Central memory CD8-positive, alpha-beta T cell (primary cell): Measurements from ENCODE around the gene ZNF821.
"Not testable (repeated sequence)": the region's sequence is repeated elsewhere in the genome, so short reads cannot be mapped to it uniquely, and the experiment has no call there.

Source experiments
- ATAC-seq: fragments of 150-1000 bp; cut with Tn5 transposase; replicated peaks from 2 replicates; pipeline ENCODE4 v1.10.0; 2022; ENCODE audit warnings: mild to moderate bottlenecking, moderate FRiP score, moderate number of reproducible peaks; ENCODE audit not compliant: poor library complexity, severe bottlenecking; ENCODE audit errors: extremely low read depth
- DNase-seq, 2 donors: peaks; one replicate each; pipeline ENCODE4 v3.0.0; 2021; ENCODE audit warnings: low spot score in 2 of 2
- H3K27ac Mint-ChIP-seq: one replicate; pipeline ENCODE4 v1.8.0; 2022; ENCODE audit warnings: low read depth, mild to moderate bottlenecking, moderate library complexity, mixed read lengths
- H3K27me3 Mint-ChIP-seq: one replicate; pipeline ENCODE4 v1.8.0; 2022; ENCODE audit warnings: mixed read lengths
- H3K36me3 Mint-ChIP-seq: one replicate; pipeline ENCODE4 v1.8.0; 2022; ENCODE audit warnings: mild to moderate bottlenecking, moderate library complexity, mixed read lengths; ENCODE audit not compliant: insufficient read depth
- H3K4me1 Mint-ChIP-seq: one replicate; pipeline ENCODE4 v1.8.0; 2022; ENCODE audit warnings: mixed read lengths
- H3K4me3 Mint-ChIP-seq: one replicate; pipeline ENCODE4 v1.8.0; 2022; ENCODE audit warnings: mild to moderate bottlenecking, moderate library complexity, mixed read lengths
- H3K9me3 Mint-ChIP-seq: one replicate; pipeline ENCODE4 v1.8.0; 2022; ENCODE audit warnings: mixed read lengths

ZNF821 gene

GRCh38 chr16:71848622-71849021 lies 35.4 kb downstream of the ZNF821 start:
- H3K4me3 Mint-ChIP-seq = no peak overlapping the region
- H3K4me1 Mint-ChIP-seq = peaks cover 62% of the 10 kb centered on the region
- ATAC-seq (no peak), DNase-seq (no peak)
- peaks cover 46% of the 10 kb centered on the region for H3K36me3 Mint-ChIP-seq
- no peak overlapping the region for H3K27ac Mint-ChIP-seq
- no peaks in the 10 kb centered on the region for H3K27me3 Mint-ChIP-seq
- H3K9me3 Mint-ChIP-seq = no peaks in the 10 kb centered on the region

- ATAC-seq = no peak
- peaks cover 42% of the 10 kb centered on the region for H3K36me3 Mint-ChIP-seq
- H3K4me3 Mint-ChIP-seq = peak overlapping the region; percentile 96
- peak overlapping the region; percentile 98 for H3K27ac Mint-ChIP-seq
- no peak for DNase-seq
- no peaks in the 10 kb centered on the region for H3K27me3 Mint-ChIP-seq
- H3K4me1 Mint-ChIP-seq = peaks cover 57% of the 10 kb centered on the region
- no peaks in the 10 kb centered on the region for H3K9me3 Mint-ChIP-seq
These were observed 36.9 kb downstream of the ZNF821 start for GRCh38 chr16:71847096-71847495.

DNA sequence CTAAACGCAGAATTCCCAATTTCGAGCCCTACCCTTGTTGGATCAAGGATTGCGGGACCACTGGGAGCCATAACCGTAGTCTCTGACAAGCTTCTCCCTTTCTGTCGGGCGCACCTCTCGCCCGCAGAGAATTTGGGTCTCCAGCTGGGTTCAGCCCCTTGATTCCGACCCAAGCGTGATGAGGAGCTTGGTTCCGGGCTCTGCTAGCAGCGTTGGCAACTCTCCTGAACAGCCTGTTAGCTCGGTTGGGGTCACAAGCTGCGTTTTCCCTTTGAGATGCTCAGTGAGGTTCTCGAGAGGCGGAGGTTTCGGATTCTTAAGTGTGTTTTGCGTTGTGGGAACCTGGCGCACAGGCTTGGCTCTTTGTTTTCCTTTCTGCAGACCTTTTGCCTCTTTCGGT lies 37.6 kb downstream of the ZNF821 start:
- peaks cover 52% of the 10 kb centered on the region for H3K4me1 Mint-ChIP-seq
- H3K27me3 Mint-ChIP-seq = no peaks in the 10 kb centered on the region
- H3K9me3 Mint-ChIP-seq = no peaks in the 10 kb centered on the region
- peak overlapping the region; percentile 96 for H3K4me3 Mint-ChIP-seq
- peaks cover 38% of the 10 kb centered on the region for H3K36me3 Mint-ChIP-seq
- peak overlapping the region; percentile 98 for H3K27ac Mint-ChIP-seq
- DNase-seq = no peak
- ATAC-seq = peak; percentile 2

GRCh38 chr16:71845639-71846430 lies 38.1 kb downstream of the ZNF821 start, which contains the start of gene ATXN1L:
Gene ATXN1L (plus strand): TSS chr16:71845976. CDS start chr16:71849741, 3,765 bp downstream.
- H3K4me1 Mint-ChIP-seq = peaks cover 50% of the 10 kb centered on the region
- H3K27me3 Mint-ChIP-seq = no peaks in the 10 kb centered on the region
- DNase-seq = peak; percentile 92 to 93
- peak within 1 kb of the TSS; percentile 96 for H3K4me3 Mint-ChIP-seq
- peaks cover 35% of the 10 kb centered on the region for H3K36me3 Mint-ChIP-seq
- ATAC-seq = peak; percentile 91
- H3K9me3 Mint-ChIP-seq = no peaks in the 10 kb centered on the region
- peak within 1 kb of the TSS; percentile 98 for H3K27ac Mint-ChIP-seq

DNA sequence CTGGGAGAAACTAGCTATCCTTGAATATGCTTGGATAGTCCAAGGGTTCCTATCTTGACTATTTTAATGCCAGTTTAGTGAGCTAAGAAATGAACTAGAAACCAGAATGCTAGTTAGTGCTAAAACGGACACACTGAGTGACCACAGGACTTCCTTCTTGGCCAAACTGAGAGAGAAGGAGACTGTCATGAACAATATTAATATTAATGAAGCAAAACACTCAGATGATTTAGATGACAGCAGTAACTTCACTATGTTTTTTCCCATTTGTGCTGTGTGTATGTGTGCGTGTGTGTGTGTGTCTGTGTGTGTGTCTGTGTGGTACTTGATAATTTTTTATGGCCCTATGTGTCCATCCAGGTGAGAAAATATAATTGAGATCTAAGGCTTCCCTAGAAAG lies 40.4 kb downstream of the ZNF821 start:
- Mint-ChIP-seq H3K9me3 (no peaks in the 10 kb centered on the region), H3K4me3 (no peak overlapping the region), H3K4me1 (peaks cover 35% of the 10 kb centered on the region), H3K27ac (no peak overlapping the region), H3K27me3 (no peaks in the 10 kb centered on the region), H3K36me3 (peaks cover 18% of the 10 kb centered on the region)
- DNase-seq (no peak), ATAC-seq (no peak)

DNA sequence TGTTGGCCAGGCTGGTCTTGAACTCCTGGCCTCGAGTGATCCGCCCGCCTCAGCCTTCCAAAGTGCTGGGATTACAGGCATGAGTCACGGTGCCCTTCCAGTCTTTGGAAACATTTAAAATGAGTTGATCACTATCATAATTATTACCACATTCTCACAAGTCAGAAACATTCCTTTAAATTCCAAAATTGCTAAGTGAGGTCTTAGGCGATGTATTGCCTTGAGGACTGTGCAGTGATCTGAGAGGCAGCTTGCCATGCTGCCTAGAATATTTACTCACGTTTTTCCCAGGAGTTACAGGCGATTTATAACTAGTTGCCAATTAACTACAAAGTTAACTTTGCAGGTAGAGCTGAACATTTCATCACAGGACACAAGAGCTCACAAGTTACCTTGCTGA lies 43.9 kb downstream of the ZNF821 start:
- Mint-ChIP-seq H3K9me3 (no peaks in the 10 kb centered on the region), H3K36me3 (no peaks in the 10 kb centered on the region), H3K4me1 (peaks cover 7% of the 10 kb centered on the region), H3K27ac (no peak overlapping the region), H3K27me3 (no peaks in the 10 kb centered on the region), H3K4me3 (no peak overlapping the region)
- no peak for ATAC-seq
- DNase-seq = no peak

GRCh38 chr16:71837150-71837549 lies 46.8 kb downstream of the ZNF821 start:
- H3K27me3 Mint-ChIP-seq = no peaks in the 10 kb centered on the region
- H3K9me3 Mint-ChIP-seq = no peaks in the 10 kb centered on the region
- H3K4me1 Mint-ChIP-seq = peaks cover under 1% of the 10 kb centered on the region
- ATAC-seq (no peak), DNase-seq (no peak)
- H3K27ac Mint-ChIP-seq = no peak overlapping the region
- no peaks in the 10 kb centered on the region for H3K36me3 Mint-ChIP-seq
- no peak overlapping the region for H3K4me3 Mint-ChIP-seq

GRCh38 chr16:71834291-71834690 lies 49.7 kb downstream of the ZNF821 start:
- H3K4me3 Mint-ChIP-seq = no peak overlapping the region
- DNase-seq (no peak), ATAC-seq (no peak)
- H3K4me1 Mint-ChIP-seq = no peaks in the 10 kb centered on the region
- no peak overlapping the region for H3K27ac Mint-ChIP-seq
- no peaks in the 10 kb centered on the region for H3K27me3 Mint-ChIP-seq
- H3K36me3 Mint-ChIP-seq = no peaks in the 10 kb centered on the region
- no peaks in the 10 kb centered on the region for H3K9me3 Mint-ChIP-seq

GRCh38 chr16:71832112-71832511 lies 51.9 kb downstream of the ZNF821 start:
- not testable (repeated sequence) for H3K4me3 Mint-ChIP-seq, H3K27me3 Mint-ChIP-seq, DNase-seq, H3K36me3 Mint-ChIP-seq, ATAC-seq, H3K9me3 Mint-ChIP-seq, H3K4me1 Mint-ChIP-seq
- H3K27ac Mint-ChIP-seq = peak overlapping the region; percentile 74

- DNase-seq, H3K27me3 Mint-ChIP-seq, H3K36me3 Mint-ChIP-seq, H3K9me3 Mint-ChIP-seq, ATAC-seq, H3K4me3 Mint-ChIP-seq, H3K4me1 Mint-ChIP-seq: not testable (repeated sequence)
- peak overlapping the region; percentile 74 for H3K27ac Mint-ChIP-seq
These were observed 52.3 kb downstream of the ZNF821 start for GRCh38 chr16:71831698-71832097.

DNA sequence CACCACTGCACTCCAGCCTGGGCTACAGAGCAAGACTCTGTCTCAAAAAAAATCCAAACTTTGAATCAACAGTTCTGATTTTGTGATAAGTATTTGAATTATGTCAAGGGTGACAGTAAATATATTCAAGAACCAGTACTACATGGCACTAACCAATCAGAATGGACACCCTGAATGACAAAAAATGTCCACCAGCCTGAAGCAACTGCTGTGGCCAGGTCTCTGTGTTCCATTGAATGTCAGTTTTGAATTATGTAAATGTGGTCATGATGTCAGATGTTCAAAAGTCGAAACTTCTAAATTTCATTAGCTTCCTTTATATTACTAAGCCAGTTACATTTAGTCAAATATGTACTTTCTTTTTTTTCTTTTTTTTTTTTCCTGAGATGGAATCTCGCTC lies 53.6 kb downstream of the ZNF821 start:
- H3K4me1 Mint-ChIP-seq = no peaks in the 10 kb centered on the region
- no peaks in the 10 kb centered on the region for H3K27me3 Mint-ChIP-seq
- no peak for DNase-seq
- H3K27ac Mint-ChIP-seq = no peak overlapping the region
- ATAC-seq = no peak
- H3K4me3 Mint-ChIP-seq = no peak overlapping the region
- no peaks in the 10 kb centered on the region for H3K9me3 Mint-ChIP-seq
- peaks cover 2% of the 10 kb centered on the region for H3K36me3 Mint-ChIP-seq

DNA sequence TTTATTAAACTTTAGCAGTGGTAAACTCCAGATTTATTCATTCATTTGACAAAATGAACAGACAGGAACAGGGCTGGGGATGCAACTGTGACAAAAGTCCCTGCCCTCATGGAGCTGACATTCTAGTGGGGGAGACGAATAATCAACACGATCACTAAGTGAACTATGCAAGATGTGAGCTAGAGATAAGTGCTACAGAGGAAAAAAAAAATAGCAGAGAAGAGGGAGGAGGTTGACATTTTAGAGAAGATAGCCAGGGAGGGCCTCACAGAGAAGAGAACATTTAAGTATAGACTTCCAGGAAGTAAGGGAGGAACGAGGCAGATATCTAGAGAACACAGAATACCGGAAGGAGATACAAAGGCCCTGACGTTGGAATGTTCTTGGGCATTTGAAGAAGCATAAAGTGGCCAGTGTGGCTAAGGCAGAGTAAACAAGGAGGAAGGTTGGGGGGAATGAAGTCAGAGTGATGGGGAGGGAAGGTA lies 57.4 kb downstream of the ZNF821 start:
- ATAC-seq (no peak), DNase-seq (no peak)
- Mint-ChIP-seq H3K27ac (no peak overlapping the region), H3K4me1 (no peaks in the 10 kb centered on the region), H3K27me3 (no peaks in the 10 kb centered on the region), H3K4me3 (no peak overlapping the region), H3K36me3 (peaks cover 2% of the 10 kb centered on the region), H3K9me3 (no peaks in the 10 kb centered on the region)

- not testable (repeated sequence) for H3K4me1 Mint-ChIP-seq, DNase-seq, H3K4me3 Mint-ChIP-seq, ATAC-seq, H3K9me3 Mint-ChIP-seq, H3K27ac Mint-ChIP-seq, H3K27me3 Mint-ChIP-seq, H3K36me3 Mint-ChIP-seq
These were observed 66.9 kb downstream of the ZNF821 start for GRCh38 chr16:71817155-71817500.
